Muscle layer of duodenum (tissue), 2 donors: Measurements from ENCODE around the gene STAC2.
A peak's percentile ranks its signal among the peaks of the same experiment; 100 is the strongest.

Source experiments
- H3K27ac ChIP-seq: one replicate; pipeline ENCODE4 v1.7.0; 2013; ENCODE audit warnings: mild to moderate bottlenecking, low read length
- H3K27me3 ChIP-seq: one replicate; pipeline ENCODE4 v1.7.0; 2013; ENCODE audit warnings: low read depth, mild to moderate bottlenecking, control low read depth, low read length
- H3K36me3 ChIP-seq, 2 donors: one replicate each; pipeline ENCODE4 v1.7.0; 2013; ENCODE audit warnings: low read length in 2 of 2, control low read depth in 1 of 2, mild to moderate bottlenecking in 1 of 2; ENCODE audit not compliant: insufficient read depth in 2 of 2, control insufficient read depth in 1 of 2
- H3K4me1 ChIP-seq, 2 donors: one replicate each; pipeline ENCODE4 v1.7.0; 2013; ENCODE audit warnings: low read length in 2 of 2, mild to moderate bottlenecking in 2 of 2, control low read depth in 1 of 2, moderate library complexity in 1 of 2; ENCODE audit not compliant: insufficient read depth in 2 of 2, control insufficient read depth in 1 of 2
- H3K4me3 ChIP-seq, 2 donors: one replicate each; pipeline ENCODE4 v1.7.0; 2013; ENCODE audit warnings: low read length in 2 of 2, low read depth in 1 of 2, mild to moderate bottlenecking in 1 of 2
- H3K9me3 ChIP-seq, 2 donors: one replicate each; pipeline ENCODE4 v1.7.0; 2013; ENCODE audit warnings: low read length in 2 of 2, control low read depth in 1 of 2, mild to moderate bottlenecking in 1 of 2; ENCODE audit not compliant: control insufficient read depth in 1 of 2
- donor health status: healthy.

The STAC2 gene

GRCh38 chr17:39166437-39167335 lies 59.1 kb downstream of the STAC2 start:
- Histone ChIP-seq H3K4me3 (peak overlapping the region in 1 of 2 donors; percentile 71), H3K9me3 (no peaks in the 10 kb centered on the region), H3K4me1 (peaks cover 4 to 15% of the 10 kb centered on the region in 2 donors), H3K27me3 (no peaks in the 10 kb centered on the region), H3K27ac (no peak overlapping the region), H3K36me3 (no peaks in the 10 kb centered on the region)

GRCh38 chr17:39165841-39166349 lies 59.9 kb downstream of the STAC2 start, which contains the start of gene ARL5C:
Gene ARL5C, minus strand, starts transcription at chr17:39166161. Its CDS starts 401 bp downstream, at chr17:39165760.
- no peaks in the 10 kb centered on the region for H3K9me3 ChIP-seq
- peaks cover 4 to 15% of the 10 kb centered on the region in 2 donors for H3K4me1 ChIP-seq
- no peaks in the 10 kb centered on the region for H3K36me3 ChIP-seq
- no peak within 1 kb of the TSS for H3K27ac ChIP-seq
- peak within 1 kb of the TSS; percentile 71 to 73 for H3K4me3 ChIP-seq
- H3K27me3 ChIP-seq = no peaks in the 10 kb centered on the region

- Histone ChIP-seq H3K36me3 (no peaks in the 10 kb centered on the region), H3K4me3 (peak overlapping the region; percentile 71 to 73), H3K4me1 (peaks cover 4 to 15% of the 10 kb centered on the region in 2 donors), H3K27ac (no peak overlapping the region), H3K27me3 (no peaks in the 10 kb centered on the region), H3K9me3 (no peaks in the 10 kb centered on the region)
Measured at GRCh38 chr17:39165178-39165840, 60.4 kb downstream of the STAC2 start.

GRCh38 chr17:39164675-39165143 lies 61.0 kb downstream of the STAC2 start:
- H3K27ac ChIP-seq = no peak overlapping the region
- H3K36me3 ChIP-seq = no peaks in the 10 kb centered on the region
- H3K4me3 ChIP-seq = peak overlapping the region; percentile 71 to 73
- no peaks in the 10 kb centered on the region for H3K9me3 ChIP-seq
- no peaks in the 10 kb centered on the region for H3K27me3 ChIP-seq
- peaks cover 4 to 15% of the 10 kb centered on the region in 2 donors for H3K4me1 ChIP-seq

- H3K27me3 ChIP-seq = no peaks in the 10 kb centered on the region
- no peak overlapping the region for H3K4me3 ChIP-seq
- no peak overlapping the region for H3K27ac ChIP-seq
- no peaks in the 10 kb centered on the region for H3K36me3 ChIP-seq
- no peaks in the 10 kb centered on the region for H3K9me3 ChIP-seq
- H3K4me1 ChIP-seq = peaks cover 4 to 15% of the 10 kb centered on the region in 2 donors
Measured at GRCh38 chr17:39161962-39162361, 63.8 kb downstream of the STAC2 start.
